ENCODE measurements around the gene CDKAL1. TPM values are rescaled to one million over a fixed set of nuclear protein-coding genes. Genes with fewer than 3 reads are reported as not detected.

Gene CDKAL1
- total and polyA plus RNA-seq, 2 experiments from 2014 or later = 12.2 to 13.7 TPM

GRCh38 chr6:21134356-21134755, 600.1 kb downstream of the CDKAL1 start:
- H3K36me3 ChIP-seq = no peaks in the 10 kb centered on the region
- no peak overlapping the region for H3K4me3 ChIP-seq
- no peak for DNase-seq (ENCODE audit: low read depth in 1 of 2, low spot score in 1 of 2)
- no peak overlapping the region for H3K27ac ChIP-seq
- H3K9me3 ChIP-seq (ENCODE audit: low read depth) = no peaks in the 10 kb centered on the region
- peaks cover 6% of the 10 kb centered on the region for H3K4me1 ChIP-seq (ENCODE audit: low read depth)
- H3K27me3 ChIP-seq = no peaks in the 10 kb centered on the region
- no peak for TF ChIP-seq CTCF (IDR thresholded peaks at IDR 0.05; ENCODE audit: low read depth, low read length)

DNA sequence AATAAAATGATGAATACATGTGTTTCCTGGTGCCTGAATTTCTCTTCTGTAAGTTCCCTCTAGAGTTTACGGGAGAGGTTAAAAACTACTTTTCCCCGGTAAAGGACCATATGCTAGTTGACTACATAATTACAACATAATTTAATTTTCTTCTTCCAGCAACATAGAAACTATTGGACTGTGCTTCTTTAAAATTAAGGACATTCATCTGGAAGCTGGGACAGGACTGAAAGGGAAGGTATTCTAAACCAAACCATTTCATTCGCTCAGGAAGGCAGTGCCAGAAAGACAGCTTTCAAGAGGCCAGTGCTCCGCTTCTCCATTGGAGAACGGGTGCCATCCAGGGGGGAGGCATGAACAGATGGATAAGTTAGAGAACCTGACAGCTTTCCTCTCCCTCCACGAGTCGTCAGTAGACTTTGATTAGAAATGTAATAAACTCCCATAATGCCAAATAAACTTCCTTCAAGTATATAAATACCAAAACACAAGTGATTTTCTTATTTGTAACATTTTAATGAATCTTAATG, 601.3 kb downstream of the CDKAL1 start:
- no peak for TF ChIP-seq CTCF (IDR thresholded peaks at IDR 0.05; ENCODE audit: low read depth, low read length)
- Histone ChIP-seq H3K4me3 (no peak overlapping the region), H3K27ac (no peak overlapping the region), H3K4me1 (ENCODE audit: low read depth) (peaks cover 6% of the 10 kb centered on the region), H3K36me3 (no peaks in the 10 kb centered on the region), H3K27me3 (no peaks in the 10 kb centered on the region), H3K9me3 (ENCODE audit: low read depth) (no peaks in the 10 kb centered on the region)
- DNase-seq (ENCODE audit: low read depth in 1 of 2, low spot score in 1 of 2) = no peak

GRCh38 chr6:21137700-21138335, 603.6 kb downstream of the CDKAL1 start:
- Histone ChIP-seq H3K36me3 (no peaks in the 10 kb centered on the region), H3K27me3 (no peaks in the 10 kb centered on the region), H3K27ac (no peak overlapping the region), H3K4me3 (no peak overlapping the region), H3K9me3 (ENCODE audit: low read depth) (no peaks in the 10 kb centered on the region), H3K4me1 (ENCODE audit: low read depth) (peaks cover 7% of the 10 kb centered on the region)
- DNase-seq (ENCODE audit: low read depth in 1 of 2, low spot score in 1 of 2) = peak in 1 of 2 donors; percentile 38
- TF ChIP-seq CTCF (IDR thresholded peaks at IDR 0.05; ENCODE audit: low read depth, low read length) = no peak

GRCh38 chr6:21138336-21139069, 604.2 kb downstream of the CDKAL1 start:
- Histone ChIP-seq H3K4me3 (no peak overlapping the region), H3K27ac (no peak overlapping the region), H3K36me3 (no peaks in the 10 kb centered on the region), H3K27me3 (no peaks in the 10 kb centered on the region), H3K4me1 (ENCODE audit: low read depth) (peaks cover 9% of the 10 kb centered on the region), H3K9me3 (ENCODE audit: low read depth) (no peaks in the 10 kb centered on the region)
- no peak for DNase-seq (ENCODE audit: low read depth in 1 of 2, low spot score in 1 of 2)
- TF ChIP-seq CTCF (IDR thresholded peaks at IDR 0.05; ENCODE audit: low read depth, low read length) = no peak

DNA sequence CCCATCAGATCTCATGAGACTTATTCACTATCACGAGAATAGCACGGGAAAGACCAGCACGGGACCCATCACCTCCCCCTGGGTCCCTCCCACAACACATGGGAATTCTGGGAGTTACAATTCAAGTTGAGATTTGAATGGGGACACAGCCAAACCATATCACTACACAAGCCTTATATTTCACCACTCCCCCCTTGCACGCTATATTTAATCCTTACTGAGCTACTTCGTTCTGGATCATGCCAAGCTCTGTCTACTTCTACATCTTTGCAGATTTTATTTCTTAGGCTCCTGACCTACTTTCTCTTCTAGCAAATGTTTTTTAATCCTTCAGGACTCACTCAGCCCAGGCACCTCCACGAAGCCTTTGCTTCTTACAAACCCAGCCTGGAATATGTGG, 606.7 kb downstream of the CDKAL1 start:
- no peak overlapping the region for H3K27ac ChIP-seq
- no peak for DNase-seq (ENCODE audit: low read depth in 1 of 2, low spot score in 1 of 2)
- H3K9me3 ChIP-seq (ENCODE audit: low read depth) = no peaks in the 10 kb centered on the region
- peaks cover 7% of the 10 kb centered on the region for H3K4me1 ChIP-seq (ENCODE audit: low read depth)
- H3K4me3 ChIP-seq = no peak overlapping the region
- TF ChIP-seq CTCF (IDR thresholded peaks at IDR 0.05; ENCODE audit: low read depth, low read length) = no peak
- H3K27me3 ChIP-seq = no peaks in the 10 kb centered on the region
- H3K36me3 ChIP-seq = no peaks in the 10 kb centered on the region

Measured in cardiac muscle cell (in vitro differentiated cells and primary cell).